ENCODE results near the gene HMOX2.

Gene HMOX2

DNA sequence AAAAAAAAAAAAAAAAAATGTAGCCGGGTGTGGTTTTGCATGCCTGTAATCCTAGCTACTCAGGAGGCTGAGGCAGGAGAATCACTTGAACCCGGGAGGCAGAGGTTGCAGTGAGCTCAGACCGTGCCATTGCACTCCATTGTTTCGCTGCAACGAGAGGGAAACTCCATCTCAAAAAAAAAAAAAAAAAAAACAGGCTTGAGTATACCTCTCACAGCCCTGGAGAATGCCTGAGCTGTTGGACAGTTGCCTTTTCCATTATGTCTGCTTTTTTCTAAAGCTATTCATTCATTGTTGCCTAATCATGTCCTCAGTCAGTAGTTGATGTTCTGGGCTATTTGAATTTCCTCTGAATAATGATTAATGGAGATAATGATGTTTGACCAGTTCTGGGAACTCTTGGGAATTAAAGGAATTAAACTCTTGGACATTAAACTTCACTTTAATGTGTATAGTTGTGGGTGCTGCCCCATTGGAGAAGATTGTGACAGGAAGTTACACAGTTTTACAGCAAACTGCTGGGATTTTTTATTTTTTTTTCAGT is 11.8 kb downstream of the HMOX2 start:
- no peak overlapping the region for H3K27ac ChIP-seq (ENCODE audit: low read depth, low read length, poor library complexity, severe bottlenecking)
- no peaks in the 10 kb centered on the region for H4K20me1 ChIP-seq (ENCODE audit: insufficient read depth, low read length)
- no peak overlapping the region for H3K4me2 ChIP-seq (ENCODE audit: low read length)
- H2AFZ ChIP-seq (ENCODE audit: low read length), result no peak overlapping the region
- no peaks in the 10 kb centered on the region for H3K4me1 ChIP-seq (ENCODE audit: insufficient read depth, low read length, severe bottlenecking)
- H3K36me3 ChIP-seq (ENCODE audit: insufficient read depth, low read length), result peaks cover 51% of the 10 kb centered on the region
- TF ChIP-seq EZH2 (IDR thresholded peaks at IDR 0.05; ENCODE audit: borderline replicate concordance, low read length) (no peak), CTCF (IDR thresholded peaks at IDR 0.05; ENCODE audit: low read length) (no peak)
- H3K27me3 ChIP-seq (ENCODE audit: insufficient read depth, low read length), result no peaks in the 10 kb centered on the region
- H3K9me2 ChIP-seq (ENCODE audit: low read depth, low read length), result no peaks in the 10 kb centered on the region
- H3K9ac ChIP-seq (ENCODE audit: low read length), result no peak overlapping the region
- H3F3A ChIP-seq (ENCODE audit: insufficient read depth, low read length), result no peaks in the 10 kb centered on the region
- H3K4me3 ChIP-seq (ENCODE audit: low read depth, low read length, poor library complexity, severe bottlenecking), result no peak overlapping the region
- H3K9me3 ChIP-seq (ENCODE audit: low read length), result no peaks in the 10 kb centered on the region
- H3K79me2 ChIP-seq (ENCODE audit: insufficient read depth, low read length), result no peaks in the 10 kb centered on the region

GRCh38 chr16:4488499-4488967 is 12.3 kb downstream of the HMOX2 start:
- no peaks in the 10 kb centered on the region for H3K9me2 ChIP-seq (ENCODE audit: low read depth, low read length)
- no peak overlapping the region for H3K4me3 ChIP-seq (ENCODE audit: low read depth, low read length, poor library complexity, severe bottlenecking)
- peaks cover 51% of the 10 kb centered on the region for H3K36me3 ChIP-seq (ENCODE audit: insufficient read depth, low read length)
- no peaks in the 10 kb centered on the region for H3K27me3 ChIP-seq (ENCODE audit: insufficient read depth, low read length)
- no peaks in the 10 kb centered on the region for H3K9me3 ChIP-seq (ENCODE audit: low read length)
- no peaks in the 10 kb centered on the region for H3F3A ChIP-seq (ENCODE audit: insufficient read depth, low read length)
- H3K9ac ChIP-seq (ENCODE audit: low read length), result no peak overlapping the region
- H3K79me2 ChIP-seq (ENCODE audit: insufficient read depth, low read length), result no peaks in the 10 kb centered on the region
- H3K4me1 ChIP-seq (ENCODE audit: insufficient read depth, low read length, severe bottlenecking), result no peaks in the 10 kb centered on the region
- H3K4me2 ChIP-seq (ENCODE audit: low read length), result no peak overlapping the region
- no peak overlapping the region for H2AFZ ChIP-seq (ENCODE audit: low read length)
- no peaks in the 10 kb centered on the region for H4K20me1 ChIP-seq (ENCODE audit: insufficient read depth, low read length)
- no peak for TF ChIP-seq EZH2 (IDR thresholded peaks at IDR 0.05; ENCODE audit: borderline replicate concordance, low read length)
- no peak for TF ChIP-seq CTCF (IDR thresholded peaks at IDR 0.05; ENCODE audit: low read length)
- no peak overlapping the region for H3K27ac ChIP-seq (ENCODE audit: low read depth, low read length, poor library complexity, severe bottlenecking)

DNA sequence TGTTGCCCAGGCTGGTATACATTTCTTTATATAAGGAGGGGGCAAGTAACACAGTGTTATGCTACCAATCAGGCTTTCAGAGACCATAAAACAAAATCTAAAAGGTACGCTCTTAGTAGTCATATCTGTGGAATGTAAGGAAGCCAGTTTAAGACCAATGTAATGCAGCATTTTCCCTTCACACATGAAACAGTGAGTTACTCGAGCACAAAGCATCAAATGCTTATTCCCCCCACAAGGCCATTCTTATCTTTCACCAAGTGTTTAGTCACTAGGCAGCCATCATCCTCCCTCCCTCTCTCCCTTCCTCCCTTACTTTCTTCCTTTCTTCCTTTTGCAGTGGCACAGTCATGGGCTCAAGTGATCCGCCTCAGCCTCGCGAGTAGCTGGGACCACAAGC is 12.8 kb downstream of the HMOX2 start:
- Histone ChIP-seq H3K27me3 (ENCODE audit: insufficient read depth, low read length) (no peaks in the 10 kb centered on the region), H3F3A (ENCODE audit: insufficient read depth, low read length) (no peaks in the 10 kb centered on the region), H3K79me2 (ENCODE audit: insufficient read depth, low read length) (no peaks in the 10 kb centered on the region), H2AFZ (ENCODE audit: low read length) (no peak overlapping the region), H3K36me3 (ENCODE audit: insufficient read depth, low read length) (peaks cover 49% of the 10 kb centered on the region), H3K27ac (ENCODE audit: low read depth, low read length, poor library complexity, severe bottlenecking) (no peak overlapping the region), H3K4me1 (ENCODE audit: insufficient read depth, low read length, severe bottlenecking) (no peaks in the 10 kb centered on the region), H4K20me1 (ENCODE audit: insufficient read depth, low read length) (no peaks in the 10 kb centered on the region), H3K4me2 (ENCODE audit: low read length) (no peak overlapping the region), H3K9me3 (ENCODE audit: low read length) (no peaks in the 10 kb centered on the region), H3K9ac (ENCODE audit: low read length) (no peak overlapping the region), H3K4me3 (ENCODE audit: low read depth, low read length, poor library complexity, severe bottlenecking) (no peak overlapping the region), H3K9me2 (ENCODE audit: low read depth, low read length) (no peaks in the 10 kb centered on the region)
- no peak for TF ChIP-seq EZH2 (IDR thresholded peaks at IDR 0.05; ENCODE audit: borderline replicate concordance, low read length)
- no peak for TF ChIP-seq CTCF (IDR thresholded peaks at IDR 0.05; ENCODE audit: low read length)
